HepG2 (cell line): ENCODE results near the gene AADAT. TPM values are rescaled to one million over a fixed set of nuclear protein-coding genes. Genes with fewer than 3 reads are reported as not detected.
A peak's percentile ranks its signal among the peaks of the same experiment; 100 is the strongest.

Experiments
- FOSL2 ChIP-seq: sonication (generic); formaldehyde crosslinking; IDR thresholded peaks from 2 replicates; pipeline ENCODE4 v1.4.0; 2020; ENCODE audit warnings: missing genetic modification reagents
- GATAD2A ChIP-seq: IDR thresholded peaks from 2 replicates; pipeline ENCODE4 v1.6.1; 2016
- HNF4G ChIP-seq, 2 experiments: sonication (generic) in 1 of 2; formaldehyde crosslinking in 1 of 2; IDR thresholded peaks; 2 replicates each; pipeline versions ENCODE4 v1.4.0 to v1.6.1; 2011 to 2020; ENCODE audit warnings: borderline replicate concordance in 2 of 2, low read depth in 2 of 2, mild to moderate bottlenecking in 2 of 2, low read length in 1 of 2, missing genetic modification reagents in 1 of 2, moderate library complexity in 1 of 2
- ISL2 ChIP-seq: sonication (generic); formaldehyde crosslinking; IDR thresholded peaks from 2 replicates; pipeline ENCODE4 v1.5.0; 2020; ENCODE audit warnings: missing genetic modification reagents
- LCORL ChIP-seq, 2 experiments: fragments of 450-650 bp in 1 of 2; sonication (generic) in 1 of 2; formaldehyde crosslinking in 1 of 2; IDR thresholded peaks; 2 replicates each; pipeline versions ENCODE4 v1.5.0 to v1.6.1; 2017 to 2020; ENCODE audit warnings: antibody characterized with exemption in 1 of 2, missing genetic modification reagents in 1 of 2
- MBD4 ChIP-seq: IDR thresholded peaks from 2 replicates; pipeline ENCODE4 v1.6.1; 2012; ENCODE audit warnings: low read length, inconsistent platforms, borderline replicate concordance
- ONECUT2 ChIP-seq: sonication (generic); formaldehyde crosslinking; IDR thresholded peaks from 2 replicates; pipeline ENCODE4 v1.4.0; 2020; ENCODE audit warnings: missing genetic modification reagents
- RELA ChIP-seq: sonication (generic); formaldehyde crosslinking; IDR thresholded peaks from 2 replicates; pipeline ENCODE4 v1.4.0; 2020; ENCODE audit warnings: missing genetic modification reagents
- SOX13 ChIP-seq, 3 experiments: fragments of 450-650 bp in 1 of 3; sonication (generic) in 1 of 3; formaldehyde crosslinking in 1 of 3; IDR thresholded peaks in 2 of 3; conservative IDR thresholded peaks in 1 of 3; 2 replicates each; pipeline versions ENCODE4 v1.5.0 to v1.6.1; 2016 to 2020; ENCODE audit warnings: antibody characterized with exemption in 1 of 3, mild to moderate bottlenecking in 1 of 3, missing compliant biosample characterization in 1 of 3, missing genetic modification reagents in 1 of 3, moderate library complexity in 1 of 3
- SRSF1 ChIP-seq: fragments of 200-400 bp; formaldehyde crosslinking; optimal IDR thresholded peaks from 2 replicates; pipeline ENCODE3; 2017; ENCODE audit warnings: mild to moderate bottlenecking, low read depth, low read length, moderate library complexity
- STAG1 ChIP-seq: sonication (generic); formaldehyde crosslinking; IDR thresholded peaks from 2 replicates; pipeline ENCODE4 v1.4.0; 2020; ENCODE audit warnings: missing genetic modification reagents
- YEATS4 ChIP-seq: sonication (generic); formaldehyde crosslinking; IDR thresholded peaks from 2 replicates; pipeline ENCODE4 v1.4.0; 2020; ENCODE audit warnings: missing genetic modification reagents, borderline replicate concordance
- ZBTB7B ChIP-seq: sonication (generic); formaldehyde crosslinking; IDR thresholded peaks from 2 replicates; pipeline ENCODE4 v1.4.0; 2020; ENCODE audit warnings: missing genetic modification reagents
- ZKSCAN5 ChIP-seq: sonication (generic); formaldehyde crosslinking; IDR thresholded peaks from 2 replicates; pipeline ENCODE4 v1.5.1; 2020; ENCODE audit warnings: mild to moderate bottlenecking, missing genetic modification reagents
- ZNF121 ChIP-seq: sonication (generic); formaldehyde crosslinking; IDR thresholded peaks from 2 replicates; pipeline ENCODE4 v1.5.0; 2020; ENCODE audit warnings: mild to moderate bottlenecking, missing genetic modification reagents
- ZNF235 ChIP-seq: sonication (generic); formaldehyde crosslinking; IDR thresholded peaks from 2 replicates; pipeline ENCODE4 v1.8.1; 2023; ENCODE audit warnings: mild to moderate bottlenecking, missing genetic modification reagents, borderline replicate concordance
- ZNF260 ChIP-seq: sonication (generic); formaldehyde crosslinking; IDR thresholded peaks from 2 replicates; pipeline ENCODE4 v1.4.0; 2020; ENCODE audit warnings: missing genetic modification reagents, low read depth, mild to moderate bottlenecking, borderline replicate concordance
- ZNF331 ChIP-seq: sonication (generic); formaldehyde crosslinking; IDR thresholded peaks from 2 replicates; pipeline ENCODE4 v1.4.0; 2020; ENCODE audit warnings: missing genetic modification reagents
- ZNF644 ChIP-seq: IDR thresholded peaks from 2 replicates; pipeline ENCODE4 v1.6.1; 2016; ENCODE audit warnings: low read depth
- ZNF780A ChIP-seq: sonication (generic); formaldehyde crosslinking; IDR thresholded peaks from 2 replicates; pipeline ENCODE4 v1.8.0; 2022; ENCODE audit warnings: mild to moderate bottlenecking, missing genetic modification reagents, moderate library complexity
- ZNF782 ChIP-seq: sonication (generic); formaldehyde crosslinking; IDR thresholded peaks from 2 replicates; pipeline ENCODE4 v1.4.0; 2020; ENCODE audit warnings: missing genetic modification reagents, mild to moderate bottlenecking, borderline replicate concordance
- ZNF788 ChIP-seq: sonication (generic); formaldehyde crosslinking; IDR thresholded peaks from 2 replicates; pipeline ENCODE4 v1.5.0; 2020; ENCODE audit warnings: mild to moderate bottlenecking, missing genetic modification reagents, borderline replicate concordance
- polyA plus RNA-seq, 8 experiments: library from polyadenylated mRNA; depleted of rRNA in 3 of 8; stranded (reverse) in 7 of 8; unstranded in 1 of 8; fragments of >200 nt; fragmentation: Illumina TruSeq in 4 of 8; extraction: Trizol in 4 of 8; gene quantifications; 2 replicates each; pipeline versions ENCODE4 v1.2.1 to v1.2.3, GENCODE V29; 2011 to 2016; ENCODE audit warnings: low read depth in 4 of 8, missing spikeins in 1 of 8, mixed read lengths in 1 of 8; ENCODE audit not compliant: insufficient read depth in 1 of 8
- total RNA-seq, 5 experiments: library from RNA; depleted of rRNA; stranded (reverse); fragments of >200 nt; fragmentation: Illumina TruSeq; extraction: Trizol; gene quantifications; 2 replicates each; pipeline ENCODE4 v1.2.3, GENCODE V29; 2016; ENCODE audit warnings: low read depth in 1 of 5
- TF ChIP-seq, protein P1 (sequence below): sonication (generic); formaldehyde crosslinking; IDR thresholded peaks from 2 replicates; pipeline ENCODE4 v1.5.0; 2020; ENCODE audit warnings: missing genetic modification reagents, mild to moderate bottlenecking, borderline replicate concordance
- TF ChIP-seq, protein P2 (sequence below): sonication (generic); formaldehyde crosslinking; IDR thresholded peaks from 2 replicates; pipeline ENCODE4 v1.8.0; 2023; ENCODE audit warnings: mild to moderate bottlenecking, missing genetic modification reagents
- TF ChIP-seq, protein P3 (sequence below): IDR thresholded peaks from 2 replicates; pipeline ENCODE4 v1.6.1; 2018; ENCODE audit warnings: missing genetic modification reagents, mild to moderate bottlenecking, missing compliant biosample characterization
- TF ChIP-seq, protein P4 (sequence below): sonication (generic); formaldehyde crosslinking; IDR thresholded peaks from 2 replicates; pipeline ENCODE4 v1.8.0; 2022; ENCODE audit warnings: missing genetic modification reagents, mild to moderate bottlenecking, inconsistent platforms, borderline replicate concordance

AADAT gene
- total and polyA plus RNA-seq, 2 of the 13 experiments (the other 11 are each of a cell fraction or from before 2014, with no cell fraction given), result 6.1 to 9.1 TPM

DNA sequence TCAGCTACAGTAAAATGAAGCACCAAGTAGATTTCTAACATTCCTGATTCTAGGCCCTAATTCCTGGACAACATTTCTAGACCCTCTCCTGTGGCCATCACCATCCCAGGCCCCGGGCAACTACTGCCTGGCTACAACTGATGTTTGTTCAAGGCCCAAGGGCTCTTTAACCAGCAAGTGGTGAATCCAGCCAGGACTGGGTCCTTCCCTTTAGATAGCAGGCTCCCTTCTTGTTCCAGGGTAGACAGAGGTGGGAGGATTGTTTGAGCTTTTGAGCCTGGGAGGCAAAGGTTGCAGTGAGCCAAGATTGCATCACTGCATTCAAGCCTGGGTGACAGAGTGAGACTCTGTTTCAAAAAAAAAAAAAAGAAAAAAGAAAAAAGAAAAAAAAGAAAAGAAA is 12.7 kb upstream of the AADAT start (continued):
- TF ChIP-seq ISL2 (CRISPR knock-in tag), result 0 out of 2 replicates have a peak, but pooled peaks have one; percentile 19
- TF ChIP-seq ZNF788 (CRISPR knock-in tag), result no peak
- TF ChIP-seq ZNF780A, result no peak
- TF ChIP-seq SOX13 (IDR thresholded peaks at IDR 0.05), result no peak
- peak in 1 of 2 experiments; percentile 35; a peak in 1 of 4 replicates for TF ChIP-seq SOX13 (CRISPR knock-in tag; conservative IDR thresholded peaks at IDR 0.05 in 1 of 2, IDR thresholded peaks at IDR 0.05 in 1 of 2)
- TF ChIP-seq, protein P1, sequence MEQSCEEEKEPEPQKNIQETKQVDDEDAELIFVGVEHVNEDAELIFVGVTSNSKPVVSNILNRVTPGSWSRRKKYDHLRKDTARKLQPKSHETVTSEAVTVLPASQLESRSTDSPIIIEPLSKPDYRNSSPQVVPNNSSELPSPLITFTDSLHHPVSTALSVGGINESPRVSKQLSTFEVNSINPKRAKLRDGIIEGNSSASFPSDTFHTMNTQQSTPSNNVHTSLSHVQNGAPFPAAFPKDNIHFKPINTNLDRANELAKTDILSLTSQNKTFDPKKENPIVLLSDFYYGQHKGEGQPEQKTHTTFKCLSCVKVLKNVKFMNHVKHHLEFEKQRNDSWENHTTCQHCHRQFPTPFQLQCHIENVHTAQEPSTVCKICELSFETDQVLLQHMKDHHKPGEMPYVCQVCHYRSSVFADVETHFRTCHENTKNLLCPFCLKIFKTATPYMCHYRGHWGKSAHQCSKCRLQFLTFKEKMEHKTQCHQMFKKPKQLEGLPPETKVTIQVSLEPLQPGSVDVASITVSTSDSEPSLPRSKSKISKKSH, result no peak
- TF ChIP-seq MBD4, result no peak
- TF ChIP-seq HNF4G (IDR thresholded peaks at IDR 0.05; ENCODE audit: borderline replicate concordance, low read depth, low read length), result peak; percentile 84
- peak; percentile 55; the same call in 1 of the 2 replicates for TF ChIP-seq HNF4G (CRISPR knock-in tag; IDR thresholded peaks at IDR 0.05; ENCODE audit: borderline replicate concordance, low read depth)
- peak; percentile 83 for TF ChIP-seq ZNF121 (CRISPR knock-in tag)
- 0 out of 2 replicates have a peak, but pooled peaks have one; percentile 40 for TF ChIP-seq YEATS4 (CRISPR knock-in tag)
- no peak for TF ChIP-seq STAG1 (CRISPR knock-in tag)
- TF ChIP-seq ZNF331, result peak; percentile 23; the same call in 1 of the 2 replicates
- TF ChIP-seq ZNF782 (CRISPR knock-in tag), result no peak
- TF ChIP-seq FOSL2 (CRISPR knock-in tag), result 0 out of 2 replicates have a peak, but pooled peaks have one; percentile 37
- no peak for TF ChIP-seq ONECUT2 (CRISPR knock-in tag)
- no peak for TF ChIP-seq ZNF260 (CRISPR knock-in tag)
- TF ChIP-seq, protein P2, sequence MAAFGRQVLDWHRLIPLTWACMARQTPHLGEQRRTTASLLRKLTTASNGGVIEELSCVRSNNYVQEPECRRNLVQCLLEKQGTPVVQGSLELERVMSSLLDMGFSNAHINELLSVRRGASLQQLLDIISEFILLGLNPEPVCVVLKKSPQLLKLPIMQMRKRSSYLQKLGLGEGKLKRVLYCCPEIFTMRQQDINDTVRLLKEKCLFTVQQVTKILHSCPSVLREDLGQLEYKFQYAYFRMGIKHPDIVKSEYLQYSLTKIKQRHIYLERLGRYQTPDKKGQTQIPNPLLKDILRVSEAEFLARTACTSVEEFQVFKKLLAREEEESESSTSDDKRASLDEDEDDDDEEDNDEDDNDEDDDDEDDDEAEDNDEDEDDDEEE (CRISPR knock-in tag), result no peak
- TF ChIP-seq GATAD2A (CRISPR knock-in tag), result peak; percentile 53
- no peak for TF ChIP-seq RELA
- no peak for TF ChIP-seq ZKSCAN5 (CRISPR knock-in tag)
- TF ChIP-seq ZNF235 (CRISPR knock-in tag), result no peak
- TF ChIP-seq SRSF1, result no peak
- no peak for TF ChIP-seq LCORL (IDR thresholded peaks at IDR 0.05)
- TF ChIP-seq LCORL (CRISPR knock-in tag; IDR thresholded peaks at IDR 0.05), result no peak
- TF ChIP-seq ZBTB7B (CRISPR knock-in tag), result no peak
- TF ChIP-seq, protein P3, sequence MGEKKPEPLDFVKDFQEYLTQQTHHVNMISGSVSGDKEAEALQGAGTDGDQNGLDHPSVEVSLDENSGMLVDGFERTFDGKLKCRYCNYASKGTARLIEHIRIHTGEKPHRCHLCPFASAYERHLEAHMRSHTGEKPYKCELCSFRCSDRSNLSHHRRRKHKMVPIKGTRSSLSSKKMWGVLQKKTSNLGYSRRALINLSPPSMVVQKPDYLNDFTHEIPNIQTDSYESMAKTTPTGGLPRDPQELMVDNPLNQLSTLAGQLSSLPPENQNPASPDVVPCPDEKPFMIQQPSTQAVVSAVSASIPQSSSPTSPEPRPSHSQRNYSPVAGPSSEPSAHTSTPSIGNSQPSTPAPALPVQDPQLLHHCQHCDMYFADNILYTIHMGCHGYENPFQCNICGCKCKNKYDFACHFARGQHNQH (CRISPR knock-in tag), result peak; percentile 18; the same call in 1 of the 2 replicates
- TF ChIP-seq, protein P4, sequence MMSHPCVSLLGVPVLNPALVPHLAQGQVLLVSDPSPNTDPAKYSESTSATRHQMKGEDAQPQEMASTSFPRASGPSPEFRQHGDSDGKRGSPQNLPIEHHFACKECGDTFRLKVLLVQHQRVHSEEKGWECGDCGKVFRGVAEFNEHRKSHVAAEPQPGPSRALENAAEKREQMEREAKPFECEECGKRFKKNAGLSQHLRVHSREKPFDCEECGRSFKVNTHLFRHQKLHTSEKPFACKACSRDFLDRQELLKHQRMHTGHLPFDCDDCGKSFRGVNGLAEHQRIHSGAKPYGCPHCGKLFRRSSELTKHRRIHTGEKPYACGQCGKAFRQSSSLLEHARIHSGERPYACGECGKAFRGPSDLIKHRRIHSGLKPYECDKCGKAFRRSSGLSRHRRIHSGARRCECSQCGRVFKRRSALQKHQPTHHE, result no peak
- TF ChIP-seq ZNF644 (CRISPR knock-in tag), result peak; percentile 86
